ENCODE results near the gene FLYWCH2. TPM values are rescaled to one million over a fixed set of nuclear protein-coding genes. Genes with fewer than 3 reads are reported as not detected.

The FLYWCH2 gene
- total and polyA plus RNA-seq, 9 of the 15 experiments (the other 6 are each of a cell fraction or from before 2014, with no cell fraction given): 0.70 to 55.5 (median 7.6) TPM

GRCh38 chr16:2867987-2868789 is 14.8 kb upstream of the FLYWCH2 start (continued):
- peak; percentile 79 for TF ChIP-seq VEZF1 (CRISPR knock-in tag; IDR thresholded peaks at IDR 0.05)
- TF ChIP-seq, protein P1, sequence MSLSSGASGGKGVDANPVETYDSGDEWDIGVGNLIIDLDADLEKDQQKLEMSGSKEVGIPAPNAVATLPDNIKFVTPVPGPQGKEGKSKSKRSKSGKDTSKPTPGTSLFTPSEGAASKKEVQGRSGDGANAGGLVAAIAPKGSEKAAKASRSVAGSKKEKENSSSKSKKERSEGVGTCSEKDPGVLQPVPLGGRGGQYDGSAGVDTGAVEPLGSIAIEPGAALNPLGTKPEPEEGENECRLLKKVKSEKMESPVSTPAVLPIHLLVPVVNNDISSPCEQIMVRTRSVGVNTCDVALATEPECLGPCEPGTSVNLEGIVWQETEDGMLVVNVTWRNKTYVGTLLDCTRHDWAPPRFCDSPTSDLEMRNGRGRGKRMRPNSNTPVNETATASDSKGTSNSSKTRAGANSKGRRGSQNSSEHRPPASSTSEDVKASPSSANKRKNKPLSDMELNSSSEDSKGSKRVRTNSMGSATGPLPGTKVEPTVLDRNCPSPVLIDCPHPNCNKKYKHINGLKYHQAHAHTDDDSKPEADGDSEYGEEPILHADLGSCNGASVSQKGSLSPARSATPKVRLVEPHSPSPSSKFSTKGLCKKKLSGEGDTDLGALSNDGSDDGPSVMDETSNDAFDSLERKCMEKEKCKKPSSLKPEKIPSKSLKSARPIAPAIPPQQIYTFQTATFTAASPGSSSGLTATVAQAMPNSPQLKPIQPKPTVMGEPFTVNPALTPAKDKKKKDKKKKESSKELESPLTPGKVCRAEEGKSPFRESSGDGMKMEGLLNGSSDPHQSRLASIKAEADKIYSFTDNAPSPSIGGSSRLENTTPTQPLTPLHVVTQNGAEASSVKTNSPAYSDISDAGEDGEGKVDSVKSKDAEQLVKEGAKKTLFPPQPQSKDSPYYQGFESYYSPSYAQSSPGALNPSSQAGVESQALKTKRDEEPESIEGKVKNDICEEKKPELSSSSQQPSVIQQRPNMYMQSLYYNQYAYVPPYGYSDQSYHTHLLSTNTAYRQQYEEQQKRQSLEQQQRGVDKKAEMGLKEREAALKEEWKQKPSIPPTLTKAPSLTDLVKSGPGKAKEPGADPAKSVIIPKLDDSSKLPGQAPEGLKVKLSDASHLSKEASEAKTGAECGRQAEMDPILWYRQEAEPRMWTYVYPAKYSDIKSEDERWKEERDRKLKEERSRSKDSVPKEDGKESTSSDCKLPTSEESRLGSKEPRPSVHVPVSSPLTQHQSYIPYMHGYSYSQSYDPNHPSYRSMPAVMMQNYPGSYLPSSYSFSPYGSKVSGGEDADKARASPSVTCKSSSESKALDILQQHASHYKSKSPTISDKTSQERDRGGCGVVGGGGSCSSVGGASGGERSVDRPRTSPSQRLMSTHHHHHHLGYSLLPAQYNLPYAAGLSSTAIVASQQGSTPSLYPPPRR (CRISPR knock-in tag; IDR thresholded peaks at IDR 0.05; ENCODE audit: borderline replicate concordance): 0 out of 2 replicates have a peak, but pooled peaks have one; percentile 24
- TF ChIP-seq ZNF583 (CRISPR knock-in tag; IDR thresholded peaks at IDR 0.05): peak; percentile 93
- no peak for TF ChIP-seq SREBF2 (CRISPR knock-in tag; IDR thresholded peaks at IDR 0.05)
- TF ChIP-seq CBX2 (IDR thresholded peaks at IDR 0.05; ENCODE audit: insufficient read depth, low read length, poor library complexity, severe bottlenecking): no peak
- TF ChIP-seq, protein P2, sequence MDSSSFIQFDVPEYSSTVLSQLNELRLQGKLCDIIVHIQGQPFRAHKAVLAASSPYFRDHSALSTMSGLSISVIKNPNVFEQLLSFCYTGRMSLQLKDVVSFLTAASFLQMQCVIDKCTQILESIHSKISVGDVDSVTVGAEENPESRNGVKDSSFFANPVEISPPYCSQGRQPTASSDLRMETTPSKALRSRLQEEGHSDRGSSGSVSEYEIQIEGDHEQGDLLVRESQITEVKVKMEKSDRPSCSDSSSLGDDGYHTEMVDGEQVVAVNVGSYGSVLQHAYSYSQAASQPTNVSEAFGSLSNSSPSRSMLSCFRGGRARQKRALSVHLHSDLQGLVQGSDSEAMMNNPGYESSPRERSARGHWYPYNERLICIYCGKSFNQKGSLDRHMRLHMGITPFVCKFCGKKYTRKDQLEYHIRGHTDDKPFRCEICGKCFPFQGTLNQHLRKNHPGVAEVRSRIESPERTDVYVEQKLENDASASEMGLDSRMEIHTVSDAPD (CRISPR knock-in tag; IDR thresholded peaks at IDR 0.05): no peak
- peak; percentile 79 for TF ChIP-seq RB1 (IDR thresholded peaks at IDR 0.05; ENCODE audit: low read depth)
- TF ChIP-seq ZNF3 (CRISPR knock-in tag; IDR thresholded peaks at IDR 0.05): no peak
- peak; percentile 60; the same call in 1 of the 2 replicates for TF ChIP-seq THRB (CRISPR knock-in tag; conservative IDR thresholded peaks at IDR 0.05)
- peak; percentile 92 for TF ChIP-seq CREB3 (tag; conservative IDR thresholded peaks at IDR 0.05; ENCODE audit: low read depth)
- peak in 1 of 2 experiments; percentile 80; a peak in 1 of 4 replicates for TF ChIP-seq HDAC1 (IDR thresholded peaks at IDR 0.05)
- TF ChIP-seq ZNF133 (CRISPR knock-in tag; IDR thresholded peaks at IDR 0.05): peak; percentile 76; the same call in 1 of the 2 replicates
- TF ChIP-seq SRSF1 (IDR thresholded peaks at IDR 0.05; ENCODE audit: low read depth, low read length): 0 out of 2 replicates have a peak, but pooled peaks have one; percentile 81
- no peak for TF ChIP-seq CEBPG (CRISPR knock-in tag; IDR thresholded peaks at IDR 0.05)
- TF ChIP-seq CEBPG (tag; conservative IDR thresholded peaks at IDR 0.05 in 1 of 2, IDR thresholded peaks at IDR 0.05 in 1 of 2): no peak
- no peak for TF ChIP-seq FIP1L1 (IDR thresholded peaks at IDR 0.05; ENCODE audit: low read depth, low read length, poor library complexity, severe bottlenecking)
